NCI-H69 (cell line): ENCODE results near the gene GARIN3.
"Not testable (repeated sequence)": the region's sequence is repeated elsewhere in the genome, so short reads cannot be mapped to it uniquely, and the experiment has no call there.

Source experiments
- DNase-seq: peaks from one replicate; lab custom pipeline; 2025; lab: John Stamatoyannopoulos, UW

The GARIN3 gene

GRCh38 chr5:157185122-157185521 lies 19.1 kb upstream of the GARIN3 start:
- not testable (repeated sequence) for DNase-seq

- no peak for DNase-seq
Measured at GRCh38 chr5:157184117-157184670, 18.1 kb upstream of the GARIN3 start.

- DNase-seq: no peak
Measured at GRCh38 chr5:157182143-157182757, 16.2 kb upstream of the GARIN3 start.

- no peak for DNase-seq
Measured at GRCh38 chr5:157180374-157181264, 14.6 kb upstream of the GARIN3 start, which contains the start of gene ITK. Gene ITK, plus strand, starts transcription at chr5:157180840. Its CDS starts 138 bp downstream, at chr5:157180978.

- DNase-seq: no peak
Measured at GRCh38 chr5:157178966-157179365, 12.9 kb upstream of the GARIN3 start.

- DNase-seq: no peak
Measured at GRCh38 chr5:157177953-157178352, 11.9 kb upstream of the GARIN3 start.

- no peak for DNase-seq
Measured at GRCh38 chr5:157175071-157175612, 9.1 kb upstream of the GARIN3 start.

- DNase-seq: no peak
Measured at GRCh38 chr5:157172403-157172802, 6.3 kb upstream of the GARIN3 start.

GRCh38 chr5:157168286-157168685 lies 2.2 kb upstream of the GARIN3 start:
- DNase-seq: no peak

GRCh38 chr5:157167214-157167621 lies 1.2 kb upstream of the GARIN3 start:
- DNase-seq: no peak

GRCh38 chr5:157165668-157166067 lies 396 bp downstream of the GARIN3 start:
- DNase-seq: peak; percentile 32

GRCh38 chr5:157165261-157165660 lies 803 bp downstream of the GARIN3 start:
- no peak for DNase-seq

GRCh38 chr5:157164521-157164920 lies 1.5 kb downstream of the GARIN3 start:
- DNase-seq: no peak

- no peak for DNase-seq
Measured at GRCh38 chr5:157162919-157163510, 3.0 kb downstream of the GARIN3 start.

- DNase-seq: no peak
Measured at GRCh38 chr5:157161996-157162395, 4.1 kb downstream of the GARIN3 start.

GRCh38 chr5:157160001-157160400 lies 6.1 kb downstream of the GARIN3 start:
- DNase-seq: no peak

GRCh38 chr5:157159209-157159751 lies 6.8 kb downstream of the GARIN3 start:
- DNase-seq: no peak

- no peak for DNase-seq
Measured at GRCh38 chr5:157157293-157157891, 8.7 kb downstream of the GARIN3 start.

GRCh38 chr5:157155297-157155696 lies 10.8 kb downstream of the GARIN3 start:
- no peak for DNase-seq

GRCh38 chr5:157150995-157151394 lies 15.1 kb downstream of the GARIN3 start:
- DNase-seq: no peak
